ENCODE data around the gene AGAP3.

Gene AGAP3

GRCh38 chr7:151122276-151122675 lies 36.0 kb downstream of the AGAP3 start:
- no CpG with 5 or more reads among the region's 24 CpGs for WGBS, 2 donors (ENCODE audit: extremely low coverage in 2 of 2, insufficient read length in 2 of 2, insufficient replicate concordance in 1 of 2)
- no peak overlapping the region for H4K91ac ChIP-seq (ENCODE audit: low read depth, low read length, poor library complexity)
- H3K4me2 ChIP-seq (ENCODE audit: insufficient read depth, low read length, poor library complexity, severe bottlenecking) = no peak overlapping the region
- H4K8ac ChIP-seq (ENCODE audit: low read depth, low read length) = no peak overlapping the region
- peaks cover 0 to 1% of the 10 kb centered on the region in 2 donors for H3K9me3 ChIP-seq (replicated peaks in 1 of 2; ENCODE audit: control insufficient read depth in 2 of 2, insufficient read depth in 1 of 2, low read depth in 1 of 2, low read length in 2 of 2)
- H3K4me3 ChIP-seq (ENCODE audit: low read length in 2 of 2) = no peak overlapping the region
- no peak overlapping the region for H2BK15ac ChIP-seq (ENCODE audit: low read length)
- H3K18ac ChIP-seq (ENCODE audit: low read length) = no peak overlapping the region
- H3K36me3 ChIP-seq (replicated peaks in 1 of 2; ENCODE audit: control insufficient read depth in 2 of 2, insufficient read depth in 2 of 2, low read length in 2 of 2) = peaks cover 39 to 63% of the 10 kb centered on the region in 2 donors
- peaks cover 31% of the 10 kb centered on the region for H3K79me1 ChIP-seq (ENCODE audit: low read depth, low read length)
- no peak overlapping the region for H2BK5ac ChIP-seq (ENCODE audit: low read length)
- H3K4me1 ChIP-seq (ENCODE audit: control insufficient read depth in 2 of 2, insufficient read depth in 1 of 2, low read depth in 1 of 2, low read length in 2 of 2) = peaks cover 0 to 18% of the 10 kb centered on the region in 2 donors
- no peak overlapping the region for H2BK120ac ChIP-seq (ENCODE audit: low read depth, low read length)
- H3K27ac ChIP-seq (replicated peaks; ENCODE audit: low read length) = no peak overlapping the region
- peaks cover 0 to 1% (median 0%) of the 10 kb centered on the region in 3 experiments for H3K27me3 ChIP-seq (ENCODE audit: control insufficient read depth in 3 of 3, insufficient read depth in 3 of 3, low read depth in 1 of 3, low read length in 3 of 3)
- DNase-seq (ENCODE audit: low spot score) = no peak
- H3K4ac ChIP-seq (ENCODE audit: low read length) = no peak overlapping the region
- H2AFZ ChIP-seq (ENCODE audit: low read length) = no peak overlapping the region
- H3K14ac ChIP-seq (ENCODE audit: low read length) = no peak overlapping the region
- no peak overlapping the region for H2AK5ac ChIP-seq (ENCODE audit: low read depth, low read length)
- no peak overlapping the region for H3K9ac ChIP-seq (ENCODE audit: low read depth, low read length, poor library complexity)
- no peak overlapping the region for H2BK12ac ChIP-seq (ENCODE audit: low read length)
- peak overlapping the region; percentile 55 for H3K23ac ChIP-seq (ENCODE audit: low read depth, low read length, poor library complexity)

DNA sequence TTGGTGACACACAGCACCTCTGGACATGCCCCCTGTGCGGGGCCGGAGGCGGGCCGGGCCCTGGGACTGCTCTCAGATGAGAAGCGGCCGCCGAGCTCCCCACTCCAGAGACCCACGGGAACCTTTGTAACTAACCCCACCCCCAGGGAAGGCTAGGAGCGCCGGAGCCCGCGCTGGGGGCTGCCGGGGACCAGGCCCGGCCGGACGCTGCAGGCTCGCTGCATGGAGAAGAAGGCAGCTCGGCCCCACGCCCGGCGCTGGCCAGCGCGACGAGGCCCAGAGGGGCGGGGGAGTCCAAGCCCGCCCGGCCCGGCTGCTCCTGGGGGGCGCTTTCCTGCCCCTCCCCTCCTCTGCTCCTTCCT lies 36.5 kb downstream of the AGAP3 start:
- no peak overlapping the region for H2AFZ ChIP-seq (ENCODE audit: low read length)
- H3K18ac ChIP-seq (ENCODE audit: low read length) = no peak overlapping the region
- no peak overlapping the region for H3K4me2 ChIP-seq (ENCODE audit: insufficient read depth, low read length, poor library complexity, severe bottlenecking)
- H3K79me1 ChIP-seq (ENCODE audit: low read depth, low read length) = peaks cover 30% of the 10 kb centered on the region
- H3K9me3 ChIP-seq (replicated peaks in 1 of 2; ENCODE audit: control insufficient read depth in 2 of 2, insufficient read depth in 1 of 2, low read depth in 1 of 2, low read length in 2 of 2) = peaks cover 0 to 1% of the 10 kb centered on the region in 2 donors
- no peak overlapping the region for H2BK120ac ChIP-seq (ENCODE audit: low read depth, low read length)
- no peak overlapping the region for H3K4me3 ChIP-seq (ENCODE audit: low read length in 2 of 2)
- H3K36me3 ChIP-seq (replicated peaks in 1 of 2; ENCODE audit: control insufficient read depth in 2 of 2, insufficient read depth in 2 of 2, low read length in 2 of 2) = peaks cover 38 to 63% of the 10 kb centered on the region in 2 donors
- peak overlapping the region; percentile 1 for H3K23ac ChIP-seq (ENCODE audit: low read depth, low read length, poor library complexity)
- H2AK5ac ChIP-seq (ENCODE audit: low read depth, low read length) = peak overlapping the region; percentile 88
- H3K4ac ChIP-seq (ENCODE audit: low read length) = no peak overlapping the region
- peaks cover 0 to 18% of the 10 kb centered on the region in 2 donors for H3K4me1 ChIP-seq (ENCODE audit: control insufficient read depth in 2 of 2, insufficient read depth in 1 of 2, low read depth in 1 of 2, low read length in 2 of 2)
- H3K27me3 ChIP-seq (ENCODE audit: control insufficient read depth in 3 of 3, insufficient read depth in 3 of 3, low read depth in 1 of 3, low read length in 3 of 3) = peaks cover 0 to 1% (median 0%) of the 10 kb centered on the region in 3 experiments
- WGBS, 2 donors (ENCODE audit: extremely low coverage in 2 of 2, insufficient read length in 2 of 2, insufficient replicate concordance in 1 of 2) = no CpG with 5 or more reads among the region's 29 CpGs
- no peak overlapping the region for H3K27ac ChIP-seq (replicated peaks; ENCODE audit: low read length)
- DNase-seq (ENCODE audit: low spot score) = no peak
- no peak overlapping the region for H4K91ac ChIP-seq (ENCODE audit: low read depth, low read length, poor library complexity)
- no peak overlapping the region for H2BK5ac ChIP-seq (ENCODE audit: low read length)
- H2BK15ac ChIP-seq (ENCODE audit: low read length) = no peak overlapping the region
- no peak overlapping the region for H2BK12ac ChIP-seq (ENCODE audit: low read length)
- H4K8ac ChIP-seq (ENCODE audit: low read depth, low read length) = no peak overlapping the region
- no peak overlapping the region for H3K9ac ChIP-seq (ENCODE audit: low read depth, low read length, poor library complexity)
- H3K14ac ChIP-seq (ENCODE audit: low read length) = no peak overlapping the region

GRCh38 chr7:151123158-151123821 lies 37.0 kb downstream of the AGAP3 start:
- Histone ChIP-seq H3K4me2 (ENCODE audit: insufficient read depth, low read length, poor library complexity, severe bottlenecking) (no peak overlapping the region), H3K18ac (ENCODE audit: low read length) (peak overlapping the region; percentile 38), H2BK120ac (ENCODE audit: low read depth, low read length) (no peak overlapping the region), H3K9me3 (replicated peaks in 1 of 2; ENCODE audit: control insufficient read depth in 2 of 2, insufficient read depth in 1 of 2, low read depth in 1 of 2, low read length in 2 of 2) (peaks cover 0 to 1% of the 10 kb centered on the region in 2 donors), H3K27me3 (ENCODE audit: control insufficient read depth in 3 of 3, insufficient read depth in 3 of 3, low read depth in 1 of 3, low read length in 3 of 3) (peaks cover 0 to 1% (median 0%) of the 10 kb centered on the region in 3 experiments), H3K27ac (replicated peaks; ENCODE audit: low read length) (peak overlapping the region; percentile 51), H4K91ac (ENCODE audit: low read depth, low read length, poor library complexity) (no peak overlapping the region), H3K9ac (ENCODE audit: low read depth, low read length, poor library complexity) (no peak overlapping the region), H2BK15ac (ENCODE audit: low read length) (no peak overlapping the region), H3K79me1 (ENCODE audit: low read depth, low read length) (peaks cover 30% of the 10 kb centered on the region), H4K8ac (ENCODE audit: low read depth, low read length) (no peak overlapping the region), H2BK5ac (ENCODE audit: low read length) (no peak overlapping the region), H3K4me1 (ENCODE audit: control insufficient read depth in 2 of 2, insufficient read depth in 1 of 2, low read depth in 1 of 2, low read length in 2 of 2) (peaks cover 0 to 18% of the 10 kb centered on the region in 2 donors), H2AFZ (ENCODE audit: low read length) (no peak overlapping the region), H3K23ac (ENCODE audit: low read depth, low read length, poor library complexity) (peak overlapping the region; percentile 1), H3K14ac (ENCODE audit: low read length) (no peak overlapping the region), H2AK5ac (ENCODE audit: low read depth, low read length) (peak overlapping the region; percentile 88), H3K36me3 (replicated peaks in 1 of 2; ENCODE audit: control insufficient read depth in 2 of 2, insufficient read depth in 2 of 2, low read length in 2 of 2) (peaks cover 36 to 63% of the 10 kb centered on the region in 2 donors), H2BK12ac (ENCODE audit: low read length) (peak overlapping the region; percentile 41), H3K4me3 (ENCODE audit: low read length in 2 of 2) (no peak overlapping the region), H3K4ac (ENCODE audit: low read length) (no peak overlapping the region)
- no CpG with 5 or more reads among the region's 50 CpGs for WGBS, 2 donors (ENCODE audit: extremely low coverage in 2 of 2, insufficient read length in 2 of 2, insufficient replicate concordance in 1 of 2)
- DNase-seq (ENCODE audit: low spot score) = no peak

GRCh38 chr7:151123822-151124464 lies 37.7 kb downstream of the AGAP3 start:
- DNase-seq (ENCODE audit: low spot score) = peak; percentile 87
- H3K9ac ChIP-seq (ENCODE audit: low read depth, low read length, poor library complexity) = peak overlapping the region; percentile 45
- peak overlapping the region; percentile 41 for H2BK12ac ChIP-seq (ENCODE audit: low read length)
- WGBS, 2 donors (ENCODE audit: extremely low coverage in 2 of 2, insufficient read length in 2 of 2, insufficient replicate concordance in 1 of 2) = no CpG with 5 or more reads among the region's 24 CpGs
- H3K27ac ChIP-seq (replicated peaks; ENCODE audit: low read length) = peak overlapping the region; percentile 51
- H2AFZ ChIP-seq (ENCODE audit: low read length) = no peak overlapping the region
- H2BK15ac ChIP-seq (ENCODE audit: low read length) = no peak overlapping the region
- H3K79me1 ChIP-seq (ENCODE audit: low read depth, low read length) = peaks cover 24% of the 10 kb centered on the region
- H3K4me1 ChIP-seq (ENCODE audit: control insufficient read depth in 2 of 2, insufficient read depth in 1 of 2, low read depth in 1 of 2, low read length in 2 of 2) = peaks cover 0 to 18% of the 10 kb centered on the region in 2 donors
- H3K9me3 ChIP-seq (replicated peaks in 1 of 2; ENCODE audit: control insufficient read depth in 2 of 2, insufficient read depth in 1 of 2, low read depth in 1 of 2, low read length in 2 of 2) = no peaks in the 10 kb centered on the region
- H3K18ac ChIP-seq (ENCODE audit: low read length) = peak overlapping the region; percentile 36
- H3K27me3 ChIP-seq (ENCODE audit: control insufficient read depth in 3 of 3, insufficient read depth in 3 of 3, low read depth in 1 of 3, low read length in 3 of 3) = peaks cover 0 to 1% (median 0%) of the 10 kb centered on the region in 3 experiments
- H3K14ac ChIP-seq (ENCODE audit: low read length) = no peak overlapping the region
- H3K4ac ChIP-seq (ENCODE audit: low read length) = no peak overlapping the region
- H3K4me3 ChIP-seq (ENCODE audit: low read length in 2 of 2) = no peak overlapping the region
- no peak overlapping the region for H3K4me2 ChIP-seq (ENCODE audit: insufficient read depth, low read length, poor library complexity, severe bottlenecking)
- H3K36me3 ChIP-seq (replicated peaks in 1 of 2; ENCODE audit: control insufficient read depth in 2 of 2, insufficient read depth in 2 of 2, low read length in 2 of 2) = peaks cover 35 to 63% of the 10 kb centered on the region in 2 donors
- no peak overlapping the region for H4K91ac ChIP-seq (ENCODE audit: low read depth, low read length, poor library complexity)
- peak overlapping the region; percentile 45 for H3K23ac ChIP-seq (ENCODE audit: low read depth, low read length, poor library complexity)
- peak overlapping the region; percentile 89 for H2AK5ac ChIP-seq (ENCODE audit: low read depth, low read length)
- no peak overlapping the region for H2BK5ac ChIP-seq (ENCODE audit: low read length)
- H2BK120ac ChIP-seq (ENCODE audit: low read depth, low read length) = no peak overlapping the region
- peak overlapping the region; percentile 76 for H4K8ac ChIP-seq (ENCODE audit: low read depth, low read length)

All from neuronal stem cell (in vitro differentiated cells).